ENCODE results near the gene EPS8L3.
"Not testable (repeated sequence)": the region's sequence is repeated elsewhere in the genome, so short reads cannot be mapped to it uniquely, and the experiment has no call there.

The EPS8L3 gene

GRCh38 chr1:109704173-109704572 lies 59.5 kb downstream of the EPS8L3 start:
- DNase-seq, result no peak

- not testable (repeated sequence) for DNase-seq
Observed at GRCh38 chr1:109702940-109703339, 60.8 kb downstream of the EPS8L3 start.
